ENCODE measurements around the gene ADCY4. TPM values are rescaled to one million over a fixed set of nuclear protein-coding genes. Genes with fewer than 3 reads are reported as not detected.
"Not testable (repeated sequence)": the region's sequence is repeated elsewhere in the genome, so short reads cannot be mapped to it uniquely, and the experiment has no call there.

The ADCY4 gene
- total and polyA plus RNA-seq, 4 donors, result 3.5 to 16.0 (median 10.5) TPM

DNA sequence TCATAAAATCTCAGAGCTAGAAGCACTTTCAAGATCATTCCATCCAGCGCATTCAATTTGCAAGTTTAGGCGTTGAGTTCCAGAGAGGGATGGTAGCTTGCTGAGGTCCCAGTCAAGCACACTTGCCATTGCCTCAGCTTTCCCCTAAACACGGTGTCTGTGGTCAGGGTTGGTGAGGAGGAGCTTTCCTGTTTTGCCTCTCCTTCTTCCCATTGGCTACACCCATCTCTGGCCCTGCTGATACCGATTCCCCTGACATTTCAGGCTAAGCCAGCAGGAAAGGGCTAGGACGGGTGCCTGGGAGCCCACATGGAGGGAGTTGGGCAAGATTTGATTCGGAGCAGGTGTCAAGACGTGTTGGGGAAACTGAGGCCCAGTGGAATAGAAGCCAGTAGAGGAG, 42.3 kb upstream of the ADCY4 start:
- no peak overlapping the region for H3K4me3 ChIP-seq (ENCODE audit: low read depth, low read length)
- 89% methylated on average over 3 of the region's 7 CpGs for WGBS (ENCODE audit: insufficient coverage)
- H3K9me3 ChIP-seq (ENCODE audit: control insufficient read depth, insufficient read depth, low read length), result no peaks in the 10 kb centered on the region
- H3K4me1 ChIP-seq (ENCODE audit: control insufficient read depth, insufficient read depth, low read length), result peaks cover 5% of the 10 kb centered on the region
- peaks cover 19% of the 10 kb centered on the region for H3K36me3 ChIP-seq (ENCODE audit: control insufficient read depth, insufficient read depth, low read length)
- DNase-seq (ENCODE audit: low read depth in 4 of 6, low spot score in 6 of 6), result no peak
- no peaks in the 10 kb centered on the region for H3K27me3 ChIP-seq (ENCODE audit: control insufficient read depth, insufficient read depth, low read length)
- no peak overlapping the region for H3K27ac ChIP-seq (ENCODE audit: low read depth, low read length)

DNA sequence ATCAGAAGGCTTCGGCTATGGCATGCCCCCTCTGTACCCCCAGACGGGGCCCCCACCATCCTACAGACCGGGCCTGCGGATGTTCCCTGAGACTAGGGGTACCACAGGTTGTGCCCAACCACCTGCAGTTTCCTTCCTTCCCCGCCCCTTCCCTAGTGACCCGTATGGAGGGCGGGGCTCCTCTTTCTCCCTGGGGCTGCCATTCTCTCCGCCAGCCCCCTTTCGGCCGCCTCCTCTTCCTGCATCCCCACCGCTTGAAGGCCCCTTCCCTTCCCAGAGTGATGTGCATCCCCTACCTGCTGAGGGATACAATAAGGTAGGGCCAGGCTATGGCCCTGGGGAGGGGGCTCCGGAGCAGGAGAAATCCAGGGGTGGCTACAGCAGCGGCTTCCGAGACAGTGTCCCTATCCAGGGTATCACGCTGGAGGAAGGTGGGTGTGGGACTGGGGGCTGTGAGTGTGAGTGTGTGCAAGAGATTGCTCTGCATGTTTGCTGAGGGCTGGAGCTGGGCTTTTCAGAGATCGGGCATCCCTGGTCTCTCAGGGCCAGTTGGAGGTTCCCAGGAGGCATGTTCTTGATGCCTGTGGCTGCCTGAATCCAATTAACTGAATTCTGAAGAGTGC, 41.7 kb upstream of the ADCY4 start:
- Histone ChIP-seq H3K27ac (ENCODE audit: low read depth, low read length) (no peak overlapping the region), H3K27me3 (ENCODE audit: control insufficient read depth, insufficient read depth, low read length) (no peaks in the 10 kb centered on the region), H3K4me1 (ENCODE audit: control insufficient read depth, insufficient read depth, low read length) (peaks cover 6% of the 10 kb centered on the region), H3K9me3 (ENCODE audit: control insufficient read depth, insufficient read depth, low read length) (no peaks in the 10 kb centered on the region), H3K36me3 (ENCODE audit: control insufficient read depth, insufficient read depth, low read length) (peaks cover 19% of the 10 kb centered on the region), H3K4me3 (ENCODE audit: low read depth, low read length) (no peak overlapping the region)
- DNase-seq (ENCODE audit: low read depth in 4 of 6, low spot score in 6 of 6), result no peak
- 45% methylated on average over 12 of the region's 16 CpGs for WGBS (ENCODE audit: insufficient coverage)

DNA sequence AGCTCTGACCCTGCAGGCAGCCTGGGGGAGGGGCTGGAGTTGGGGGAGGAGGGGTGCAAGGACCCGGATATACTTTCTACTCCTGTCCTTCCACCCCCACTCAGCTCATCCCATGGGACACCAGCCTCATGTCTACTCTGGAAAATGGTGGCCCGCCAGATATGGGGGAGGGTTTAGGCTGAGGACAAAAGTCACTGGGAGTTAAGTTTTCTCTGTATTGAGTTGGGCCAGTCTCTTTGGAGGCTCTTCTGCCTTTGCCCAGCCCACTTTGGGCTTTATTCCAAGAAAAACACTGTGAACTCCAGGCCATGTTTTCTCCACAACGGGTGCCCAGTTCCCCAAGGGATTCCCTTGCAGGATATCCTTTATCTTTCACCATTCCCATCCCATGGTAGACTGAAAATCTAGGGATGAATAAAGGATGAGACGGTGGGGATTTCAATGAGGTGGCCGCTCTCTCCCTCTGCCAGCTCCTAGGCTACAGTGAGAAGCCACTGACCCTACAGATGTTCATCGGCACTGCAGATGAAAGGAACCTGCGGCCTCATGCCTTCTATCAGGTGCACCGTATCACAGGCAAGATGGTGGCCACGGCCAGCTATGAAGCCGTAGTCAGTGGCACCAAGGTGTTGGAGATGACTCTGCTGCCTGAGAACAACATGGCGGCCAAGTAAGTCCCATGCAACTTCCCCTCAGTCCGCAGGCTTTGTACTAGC, 38.0 kb upstream of the ADCY4 start:
- no peak for DNase-seq (ENCODE audit: low read depth in 4 of 6, low spot score in 6 of 6)
- WGBS (ENCODE audit: insufficient coverage), result 98% methylated on average over 8 of the region's 12 CpGs
- H3K36me3 ChIP-seq (ENCODE audit: control insufficient read depth, insufficient read depth, low read length), result peaks cover 29% of the 10 kb centered on the region
- no peak overlapping the region for H3K27ac ChIP-seq (ENCODE audit: low read depth, low read length)
- no peak overlapping the region for H3K4me3 ChIP-seq (ENCODE audit: low read depth, low read length)
- H3K4me1 ChIP-seq (ENCODE audit: control insufficient read depth, insufficient read depth, low read length), result peaks cover 30% of the 10 kb centered on the region
- no peaks in the 10 kb centered on the region for H3K27me3 ChIP-seq (ENCODE audit: control insufficient read depth, insufficient read depth, low read length)
- no peaks in the 10 kb centered on the region for H3K9me3 ChIP-seq (ENCODE audit: control insufficient read depth, insufficient read depth, low read length)

DNA sequence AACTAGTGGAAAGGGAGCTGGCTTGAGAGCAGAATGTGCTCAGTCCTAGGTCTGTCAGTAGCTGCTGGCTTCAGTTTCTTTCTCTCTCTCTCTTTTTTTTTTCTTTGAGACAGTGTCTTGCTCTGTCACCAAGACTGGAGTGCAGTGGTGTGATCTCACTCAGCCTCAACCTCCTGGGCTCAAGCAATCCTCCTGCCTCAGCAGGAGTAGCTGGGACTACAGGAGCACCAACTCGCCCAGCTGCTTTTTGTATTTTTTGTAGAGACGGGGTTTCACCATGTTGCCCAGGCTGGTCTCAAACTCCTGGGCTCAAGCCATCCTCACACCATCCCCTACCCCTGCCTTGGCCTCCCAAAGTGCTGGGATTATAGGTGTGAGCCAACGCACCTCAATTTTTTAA, 36.7 kb upstream of the ADCY4 start:
- peaks cover 42% of the 10 kb centered on the region for H3K4me1 ChIP-seq (ENCODE audit: control insufficient read depth, insufficient read depth, low read length)
- DNase-seq (ENCODE audit: low read depth in 4 of 6, low spot score in 6 of 6); H3K4me3 ChIP-seq (ENCODE audit: low read depth, low read length); H3K9me3 ChIP-seq (ENCODE audit: control insufficient read depth, insufficient read depth, low read length); H3K27ac ChIP-seq (ENCODE audit: low read depth, low read length); H3K27me3 ChIP-seq (ENCODE audit: control insufficient read depth, insufficient read depth, low read length): not testable (repeated sequence)
- no CpG with 5 or more reads among the region's 3 CpGs for WGBS (ENCODE audit: insufficient coverage)
- H3K36me3 ChIP-seq (ENCODE audit: control insufficient read depth, insufficient read depth, low read length), result peaks cover 24% of the 10 kb centered on the region

GRCh38 chr14:24370748-24371147, 35.9 kb upstream of the ADCY4 start:
- Histone ChIP-seq H3K9me3 (ENCODE audit: control insufficient read depth, insufficient read depth, low read length) (no peaks in the 10 kb centered on the region), H3K4me1 (ENCODE audit: control insufficient read depth, insufficient read depth, low read length) (peaks cover 49% of the 10 kb centered on the region), H3K36me3 (ENCODE audit: control insufficient read depth, insufficient read depth, low read length) (peaks cover 19% of the 10 kb centered on the region), H3K4me3 (ENCODE audit: low read depth, low read length) (no peak overlapping the region), H3K27me3 (ENCODE audit: control insufficient read depth, insufficient read depth, low read length) (no peaks in the 10 kb centered on the region), H3K27ac (ENCODE audit: low read depth, low read length) (no peak overlapping the region)
- WGBS (ENCODE audit: insufficient coverage), result no CpG with 5 or more reads among the region's 1 CpG
- no peak for DNase-seq (ENCODE audit: low read depth in 4 of 6, low spot score in 6 of 6)

DNA sequence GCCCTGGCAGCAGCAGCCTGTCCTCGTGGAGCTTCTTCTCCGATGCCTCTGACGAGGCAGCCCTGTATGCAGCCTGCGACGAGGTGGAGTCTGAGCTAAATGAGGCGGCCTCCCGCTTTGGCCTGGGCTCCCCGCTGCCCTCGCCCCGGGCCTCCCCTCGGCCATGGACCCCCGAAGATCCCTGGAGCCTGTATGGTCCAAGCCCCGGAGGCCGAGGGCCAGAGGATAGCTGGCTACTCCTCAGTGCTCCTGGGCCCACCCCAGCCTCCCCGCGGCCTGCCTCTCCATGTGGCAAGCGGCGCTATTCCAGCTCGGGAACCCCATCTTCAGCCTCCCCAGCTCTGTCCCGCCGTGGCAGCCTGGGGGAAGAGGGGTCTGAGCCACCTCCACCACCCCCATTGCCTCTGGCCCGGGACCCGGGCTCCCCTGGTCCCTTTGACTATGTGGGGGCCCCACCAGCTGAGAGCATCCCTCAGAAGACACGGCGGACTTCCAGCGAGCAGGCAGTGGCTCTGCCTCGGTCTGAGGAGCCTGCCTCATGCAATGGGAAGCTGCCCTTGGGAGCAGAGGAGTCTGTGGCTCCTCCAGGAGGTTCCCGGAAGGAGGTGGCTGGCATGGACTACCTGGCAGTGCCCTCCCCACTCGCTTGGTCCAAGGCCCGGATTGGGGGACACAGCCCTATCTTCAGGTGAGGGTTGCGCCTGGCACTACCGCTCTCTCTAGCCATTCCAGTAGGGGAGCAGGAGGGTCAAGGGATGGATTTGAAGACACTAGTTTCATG, 35.2 kb upstream of the ADCY4 start:
- no peak overlapping the region for H3K27ac ChIP-seq (ENCODE audit: low read depth, low read length)
- WGBS (ENCODE audit: insufficient coverage), result 83% methylated on average over 27 of the region's 32 CpGs
- no peak for DNase-seq (ENCODE audit: low read depth in 4 of 6, low spot score in 6 of 6)
- no peak overlapping the region for H3K4me3 ChIP-seq (ENCODE audit: low read depth, low read length)
- H3K36me3 ChIP-seq (ENCODE audit: control insufficient read depth, insufficient read depth, low read length), result peaks cover 19% of the 10 kb centered on the region
- no peaks in the 10 kb centered on the region for H3K27me3 ChIP-seq (ENCODE audit: control insufficient read depth, insufficient read depth, low read length)
- H3K4me1 ChIP-seq (ENCODE audit: control insufficient read depth, insufficient read depth, low read length), result peaks cover 53% of the 10 kb centered on the region
- H3K9me3 ChIP-seq (ENCODE audit: control insufficient read depth, insufficient read depth, low read length), result no peaks in the 10 kb centered on the region

DNA sequence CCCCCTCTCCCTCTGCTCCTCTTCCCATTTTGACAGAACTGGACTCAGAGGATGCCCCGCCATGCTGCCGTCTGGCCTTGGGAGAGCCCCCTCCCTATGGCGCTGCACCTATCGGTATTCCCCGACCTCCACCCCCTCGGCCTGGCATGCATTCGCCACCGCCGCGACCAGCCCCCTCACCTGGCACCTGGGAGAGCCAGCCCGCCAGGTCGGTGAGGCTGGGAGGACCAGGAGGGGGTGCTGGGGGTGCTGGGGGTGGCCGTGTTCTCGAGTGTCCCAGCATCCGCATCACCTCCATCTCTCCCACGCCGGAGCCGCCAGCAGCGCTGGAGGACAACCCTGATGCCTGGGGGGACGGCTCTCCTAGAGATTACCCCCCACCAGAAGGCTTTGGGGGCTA, 34.6 kb upstream of the ADCY4 start:
- 69% methylated on average over 4 of the region's 20 CpGs for WGBS (ENCODE audit: insufficient coverage)
- no peak overlapping the region for H3K4me3 ChIP-seq (ENCODE audit: low read depth, low read length)

DNA sequence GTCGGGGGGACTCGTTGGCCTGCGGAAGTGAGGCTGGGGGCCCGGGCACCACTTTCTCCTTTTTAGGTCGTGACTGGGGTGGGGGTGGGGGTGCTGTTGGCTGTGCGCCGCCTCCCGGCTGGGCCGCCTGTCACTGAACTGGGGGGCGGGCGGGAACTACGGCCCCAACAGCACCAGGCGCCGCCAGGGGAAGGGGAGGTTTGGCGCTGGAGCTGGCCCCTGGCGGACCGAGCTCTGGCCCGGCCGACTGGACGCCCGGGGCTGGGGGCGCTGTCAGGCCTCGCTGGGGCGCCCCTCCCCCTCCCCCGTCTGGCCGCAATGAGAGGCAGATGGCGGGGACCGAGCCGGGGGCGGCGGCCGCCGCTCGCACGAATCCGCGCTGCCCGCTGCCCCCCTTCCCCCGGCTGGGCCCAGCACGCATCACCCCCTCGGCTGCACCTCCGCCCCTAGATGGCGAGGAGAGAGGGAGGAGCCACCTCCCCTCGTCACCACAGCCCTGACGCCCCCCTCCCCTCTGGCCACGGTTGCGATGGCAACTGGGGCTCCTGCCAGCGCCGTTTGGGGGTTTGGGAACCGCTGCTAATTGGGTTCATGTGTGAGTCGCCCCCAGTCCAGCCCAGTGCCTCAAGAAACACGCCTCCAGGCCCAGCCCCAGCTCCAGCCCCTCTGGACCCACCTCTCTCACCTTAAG, 33.8 kb upstream of the ADCY4 start:
- Histone ChIP-seq H3K4me1 (ENCODE audit: control insufficient read depth, insufficient read depth, low read length) (peaks cover 53% of the 10 kb centered on the region), H3K4me3 (ENCODE audit: low read depth, low read length) (peak overlapping the region; percentile 66), H3K27ac (ENCODE audit: low read depth, low read length) (peak overlapping the region; percentile 98), H3K9me3 (ENCODE audit: control insufficient read depth, insufficient read depth, low read length) (no peaks in the 10 kb centered on the region), H3K36me3 (ENCODE audit: control insufficient read depth, insufficient read depth, low read length) (peaks cover 16% of the 10 kb centered on the region), H3K27me3 (ENCODE audit: control insufficient read depth, insufficient read depth, low read length) (no peaks in the 10 kb centered on the region)
- DNase-seq (ENCODE audit: low read depth in 4 of 6, low spot score in 6 of 6), result peak; percentile 41 to 95 (median 66)
- WGBS (ENCODE audit: insufficient coverage), result under 1% methylated on average over 36 of the region's 52 CpGs

More for the DNA sequence above, 34.6 kb upstream of the ADCY4 start:
- peaks cover 19% of the 10 kb centered on the region for H3K36me3 ChIP-seq (ENCODE audit: control insufficient read depth, insufficient read depth, low read length)
- no peaks in the 10 kb centered on the region for H3K9me3 ChIP-seq (ENCODE audit: control insufficient read depth, insufficient read depth, low read length)
- no peaks in the 10 kb centered on the region for H3K27me3 ChIP-seq (ENCODE audit: control insufficient read depth, insufficient read depth, low read length)
- H3K4me1 ChIP-seq (ENCODE audit: control insufficient read depth, insufficient read depth, low read length), result peaks cover 53% of the 10 kb centered on the region
- no peak for DNase-seq (ENCODE audit: low read depth in 4 of 6, low spot score in 6 of 6)
- peak overlapping the region; percentile 40 for H3K27ac ChIP-seq (ENCODE audit: low read depth, low read length)

GRCh38 chr14:24368212-24368561, 33.3 kb upstream of the ADCY4 start:
- no peaks in the 10 kb centered on the region for H3K9me3 ChIP-seq (ENCODE audit: control insufficient read depth, insufficient read depth, low read length)
- peaks cover 53% of the 10 kb centered on the region for H3K4me1 ChIP-seq (ENCODE audit: control insufficient read depth, insufficient read depth, low read length)
- no peaks in the 10 kb centered on the region for H3K27me3 ChIP-seq (ENCODE audit: control insufficient read depth, insufficient read depth, low read length)
- 0% methylated on average over 8 of the region's 15 CpGs for WGBS (ENCODE audit: insufficient coverage)
- H3K27ac ChIP-seq (ENCODE audit: low read depth, low read length), result peak overlapping the region; percentile 98
- peak overlapping the region; percentile 66 for H3K4me3 ChIP-seq (ENCODE audit: low read depth, low read length)
- no peak for DNase-seq (ENCODE audit: low read depth in 4 of 6, low spot score in 6 of 6)
- H3K36me3 ChIP-seq (ENCODE audit: control insufficient read depth, insufficient read depth, low read length), result peaks cover 14% of the 10 kb centered on the region

All from spinal cord (tissue), 10 donors.